ENCODE results near the gene NEK1. TPM values are rescaled to one million over a fixed set of nuclear protein-coding genes. Genes with fewer than 3 reads are reported as not detected.

NEK1 gene
- total and polyA plus RNA-seq, 2 of the 8 experiments (the other 6 are each of a cell fraction or from before 2014, with no cell fraction given) = 3.9 to 11.7 TPM

- no peak for TF ChIP-seq YY1 (IDR thresholded peaks at IDR 0.05; ENCODE audit: low read depth, low read length)
- TF ChIP-seq, protein P1, sequence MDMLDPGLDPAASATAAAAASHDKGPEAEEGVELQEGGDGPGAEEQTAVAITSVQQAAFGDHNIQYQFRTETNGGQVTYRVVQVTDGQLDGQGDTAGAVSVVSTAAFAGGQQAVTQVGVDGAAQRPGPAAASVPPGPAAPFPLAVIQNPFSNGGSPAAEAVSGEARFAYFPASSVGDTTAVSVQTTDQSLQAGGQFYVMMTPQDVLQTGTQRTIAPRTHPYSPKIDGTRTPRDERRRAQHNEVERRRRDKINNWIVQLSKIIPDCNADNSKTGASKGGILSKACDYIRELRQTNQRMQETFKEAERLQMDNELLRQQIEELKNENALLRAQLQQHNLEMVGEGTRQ (IDR thresholded peaks at IDR 0.05; ENCODE audit: low read length) = no peak
- TF ChIP-seq BCL11A (IDR thresholded peaks at IDR 0.05; ENCODE audit: low read depth in 2 of 2, low read length in 2 of 2) = no peak
Observed at GRCh38 chr4:169593050-169593560, 19.3 kb downstream of the NEK1 start (continued).
